GM18858 (cell line): ENCODE measurements around the gene SPTSSA.
"Not testable (repeated sequence)": the region's sequence is repeated elsewhere in the genome, so short reads cannot be mapped to it uniquely, and the experiment has no call there.

ENCODE experiments used
- ATAC-seq: cut with Tn5 transposase; IDR thresholded peaks from one replicate; pipeline ENCODE4 v1.9.1; 2021; ENCODE audit not compliant: unreplicated experiment

Gene SPTSSA

GRCh38 chr14:34428102-34428466, 34.0 kb downstream of the SPTSSA start:
- not testable (repeated sequence) for ATAC-seq

DNA sequence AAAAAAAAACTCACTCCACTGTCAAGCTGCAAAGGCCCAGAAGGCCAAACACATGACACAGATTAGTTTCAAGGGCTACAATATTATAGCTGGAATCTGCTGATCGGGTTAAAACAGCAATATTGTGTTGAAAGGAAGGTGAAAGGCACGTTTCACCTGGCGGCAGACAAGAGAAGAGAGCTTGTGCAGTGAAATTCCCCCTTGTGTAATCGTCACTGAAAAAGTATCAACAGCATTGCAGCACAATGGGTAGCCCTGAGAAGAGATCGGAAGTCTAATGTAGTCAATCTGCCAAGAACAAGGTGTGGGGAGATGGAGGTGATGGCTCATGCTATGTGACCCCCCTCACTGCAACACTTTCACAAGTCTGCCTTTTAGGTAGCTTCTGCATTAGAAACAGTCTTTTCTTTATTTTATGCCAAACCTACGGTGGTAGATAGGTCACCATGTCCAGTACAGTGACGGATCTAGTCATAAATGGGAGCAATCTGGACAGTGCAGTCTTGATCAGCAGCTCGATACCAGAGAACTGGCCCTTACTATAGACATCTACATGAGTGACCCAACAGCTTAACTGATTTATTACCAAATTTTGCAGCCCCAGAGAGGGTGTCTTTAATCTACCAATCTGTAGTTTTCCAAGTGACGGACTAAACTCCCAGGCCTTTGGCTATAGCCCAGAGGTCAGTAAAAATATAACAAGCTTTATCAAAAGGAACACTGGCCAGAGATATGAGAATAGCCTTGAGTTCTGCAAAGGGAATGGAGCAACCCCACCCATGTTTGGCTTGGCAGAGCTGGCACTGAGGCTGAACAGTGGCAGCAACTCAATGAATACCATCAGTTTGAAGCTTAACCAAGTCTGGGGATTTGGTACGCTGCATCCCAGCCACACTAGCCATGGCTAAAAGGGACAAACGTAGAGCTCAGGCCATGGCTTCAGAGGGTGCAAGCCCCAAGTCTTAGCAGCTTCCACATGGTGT, 35.4 kb downstream of the SPTSSA start:
- no peak for ATAC-seq

DNA sequence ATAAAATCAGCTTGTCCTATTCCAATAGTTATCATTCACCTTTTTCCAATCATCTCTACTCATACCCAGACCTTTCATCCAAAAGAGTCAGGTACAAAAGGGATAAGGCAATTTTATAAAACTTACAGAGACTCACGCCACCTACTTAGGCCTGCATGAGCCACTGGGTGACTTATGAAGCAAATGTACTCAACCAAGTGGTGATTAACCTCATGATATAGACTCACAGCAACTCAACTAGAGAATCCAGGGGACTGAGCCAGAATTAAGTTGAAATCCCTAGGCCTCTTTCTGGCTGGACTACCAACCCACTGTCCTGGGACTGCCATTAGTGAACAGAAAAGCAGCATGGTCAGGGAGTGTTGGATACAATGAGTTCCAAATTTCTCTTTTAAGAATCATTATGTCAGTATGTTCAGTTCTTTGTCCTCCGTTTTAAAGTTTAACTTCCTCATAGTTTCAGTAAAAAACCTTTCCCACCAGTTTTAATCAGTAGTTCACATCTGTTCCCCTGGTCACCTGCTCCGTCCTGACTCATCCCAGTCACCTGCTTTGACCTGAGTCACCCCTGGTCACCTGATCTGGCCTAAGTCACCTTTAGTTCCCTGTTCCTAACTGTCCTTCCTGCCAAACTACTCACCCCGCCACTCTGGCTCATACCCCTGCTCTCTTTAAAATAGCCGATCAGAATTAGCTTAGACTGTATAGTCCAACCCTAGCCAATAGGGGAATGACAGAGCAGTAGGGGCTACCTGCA, 36.8 kb downstream of the SPTSSA start:
- no peak for ATAC-seq

GRCh38 chr14:34424488-34424887, 37.6 kb downstream of the SPTSSA start:
- no peak for ATAC-seq

DNA sequence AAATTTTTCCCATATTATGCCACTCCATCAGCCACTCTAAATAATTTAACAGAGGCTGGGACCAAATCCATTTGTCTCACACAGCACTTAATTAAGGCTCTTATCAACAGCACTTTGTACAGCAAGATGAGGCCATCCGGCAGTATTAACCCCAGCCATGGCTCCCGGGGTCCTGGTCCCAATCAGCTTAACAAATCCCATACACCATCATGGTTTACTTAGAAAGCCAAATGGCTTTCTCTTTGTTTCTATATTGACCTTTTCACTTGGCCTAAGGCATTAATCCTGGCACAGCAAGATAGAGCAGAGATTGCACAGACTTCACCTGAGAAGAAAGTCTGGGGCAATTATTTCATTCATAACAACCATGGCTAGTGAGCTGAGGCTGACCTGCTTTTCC, 38.6 kb downstream of the SPTSSA start:
- ATAC-seq = no peak

- ATAC-seq = no peak
Observed at GRCh38 chr14:34420547-34421150, 41.4 kb downstream of the SPTSSA start.

GRCh38 chr14:34409721-34410120, 52.3 kb downstream of the SPTSSA start:
- no peak for ATAC-seq

GRCh38 chr14:34407951-34408350, 54.1 kb downstream of the SPTSSA start:
- ATAC-seq = no peak

- no peak for ATAC-seq
Observed at GRCh38 chr14:34404416-34404815, 57.6 kb downstream of the SPTSSA start.

DNA sequence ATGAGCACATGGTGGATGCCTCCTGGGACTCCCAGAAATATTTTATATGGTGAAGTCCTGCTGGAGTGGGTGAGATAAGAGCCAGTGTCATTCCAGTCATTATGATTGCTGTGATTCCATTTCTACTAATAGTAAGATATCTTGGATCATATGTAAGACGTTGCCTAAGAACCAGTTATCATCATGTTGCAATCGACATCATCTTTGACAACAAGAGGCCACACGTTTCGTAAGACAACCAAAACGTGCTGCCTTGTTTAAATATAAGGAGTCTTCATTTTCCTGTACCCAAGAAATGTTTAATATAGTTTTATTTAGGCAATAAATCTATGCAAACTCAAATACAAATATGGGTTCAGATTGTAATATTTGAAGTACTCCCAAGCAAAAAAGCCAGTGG, 58.4 kb downstream of the SPTSSA start:
- no peak for ATAC-seq

DNA sequence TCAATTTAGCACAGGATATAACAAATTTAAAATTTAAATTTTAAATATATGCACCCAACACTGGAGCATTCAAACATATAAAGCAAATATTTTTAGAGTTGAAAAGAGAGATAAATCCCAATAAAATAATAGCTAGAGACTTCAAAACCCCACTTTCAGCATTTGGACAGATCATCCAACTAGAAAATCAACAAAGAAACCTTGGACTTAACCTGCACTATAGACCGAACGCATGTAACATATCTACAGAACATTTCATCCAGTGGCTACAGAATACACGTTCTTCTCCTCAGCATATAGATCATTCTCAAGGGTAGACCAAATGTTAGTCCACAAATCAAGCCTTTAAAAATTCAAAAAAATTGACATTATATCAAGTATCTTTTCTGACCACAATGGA, 64.0 kb downstream of the SPTSSA start:
- ATAC-seq = no peak

GRCh38 chr14:34387974-34388516, 74.0 kb downstream of the SPTSSA start:
- no peak for ATAC-seq

DNA sequence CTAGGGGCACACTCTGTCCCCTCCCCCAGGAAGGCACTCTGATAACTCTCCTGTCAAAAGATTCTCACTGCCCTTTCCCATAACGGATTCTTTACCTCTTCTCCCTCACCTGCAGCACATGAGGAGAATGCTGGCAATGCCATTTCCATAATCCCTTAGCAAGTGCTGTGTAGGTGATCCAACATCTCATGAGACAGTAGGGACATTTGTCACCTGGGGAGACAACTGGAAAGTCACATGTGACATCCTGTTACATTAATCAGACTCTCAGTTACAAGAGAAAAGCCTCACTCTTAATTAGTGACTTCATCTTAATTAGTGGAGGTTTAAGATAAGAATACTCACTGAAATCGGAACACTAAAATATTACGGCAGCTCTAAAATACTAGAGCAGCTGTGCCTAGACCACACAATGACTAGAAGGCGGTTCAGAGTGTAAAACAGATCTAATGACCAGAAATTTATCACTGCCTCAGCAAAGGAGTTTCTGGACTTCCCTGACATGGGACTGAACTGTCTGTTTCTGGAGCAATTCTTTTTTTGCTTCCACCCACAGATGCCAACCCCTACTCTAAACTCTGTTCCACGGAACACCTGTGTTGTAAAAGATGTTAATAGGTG, 75.1 kb downstream of the SPTSSA start:
- no peak for ATAC-seq

DNA sequence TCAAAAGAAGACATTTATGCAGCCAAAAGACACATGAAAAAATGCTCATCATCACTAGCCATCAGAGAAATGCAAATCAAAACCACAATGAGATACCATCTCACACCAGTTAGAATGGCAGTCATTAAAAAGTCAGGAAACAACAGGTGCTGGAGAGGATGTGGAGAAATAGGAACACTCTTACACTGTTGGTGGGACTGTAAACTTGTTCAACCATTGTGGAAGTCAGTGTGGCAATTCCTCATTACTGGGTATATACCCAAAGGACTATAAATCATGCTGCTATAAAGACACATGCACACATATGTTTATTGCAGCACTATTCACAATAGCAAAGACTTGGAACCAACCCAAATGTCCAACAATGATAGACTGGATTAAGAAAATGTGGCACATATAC, 76.2 kb downstream of the SPTSSA start:
- not testable (repeated sequence) for ATAC-seq

DNA sequence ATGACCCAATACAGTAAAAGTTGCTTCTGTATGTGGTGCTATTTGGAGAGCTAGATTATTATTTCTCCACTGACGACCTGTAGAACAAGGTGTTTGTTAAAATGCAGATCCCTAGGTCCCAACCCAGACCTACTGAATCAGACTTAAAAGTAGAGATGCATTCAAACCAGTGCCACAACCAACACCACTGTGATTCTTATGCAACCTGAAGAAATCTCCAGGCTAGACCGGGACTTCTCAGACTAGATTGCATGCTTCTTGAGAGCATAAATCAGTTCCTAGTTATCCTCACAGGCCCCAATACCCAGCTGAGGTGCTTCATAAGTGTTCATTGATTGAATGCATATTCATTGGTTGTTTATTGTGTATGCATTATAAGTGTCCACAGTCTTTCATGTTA, 78.2 kb downstream of the SPTSSA start:
- no peak for ATAC-seq
